PFSK-1 (cell line): ENCODE data around the gene TXLNB.

Source experiments
- POLR2AphosphoS5 ChIP-seq: IDR thresholded peaks from 2 replicates; pipeline ENCODE4 v1.6.1; 2012; ENCODE audit warnings: low read depth, mild to moderate bottlenecking, control low read depth, low read length, moderate library complexity
- TAF1 ChIP-seq: IDR thresholded peaks from 2 replicates; pipeline ENCODE4 v1.6.1; 2012; ENCODE audit warnings: low read length, control low read depth, borderline replicate concordance; ENCODE audit not compliant: insufficient read depth
- TF ChIP-seq, protein P1 (sequence below), 2 experiments: IDR thresholded peaks; 2 replicates each; pipeline versions ENCODE4 v1.6.1 to v1.8.0; 2011 to 2012; ENCODE audit warnings: low read depth in 2 of 2, low read length in 2 of 2, control low read depth in 1 of 2, inconsistent platforms in 1 of 2, mild to moderate bottlenecking in 1 of 2, moderate library complexity in 1 of 2; ENCODE audit not compliant: insufficient read depth in 1 of 2

DNA sequence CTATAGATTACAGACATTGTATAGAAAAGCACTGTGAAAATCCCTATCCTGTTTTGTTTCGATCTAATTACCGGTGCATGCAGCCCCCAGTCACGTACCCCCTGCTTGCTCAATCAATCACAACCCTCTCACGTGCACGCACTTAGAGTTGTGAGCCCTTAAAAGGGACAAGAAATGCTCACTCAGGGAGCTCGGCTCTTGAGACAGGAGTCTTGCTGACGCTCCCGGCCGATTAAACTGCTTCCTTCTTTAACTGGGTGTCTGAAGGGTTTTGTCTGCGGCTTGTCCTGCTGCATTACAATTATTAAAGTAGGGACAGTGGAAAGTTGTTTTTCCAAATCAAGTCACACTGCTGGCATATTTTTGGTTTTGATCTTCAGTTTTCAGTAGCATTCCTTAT, 2.6 kb downstream of the TXLNB start:
- no peak for TF ChIP-seq POLR2AphosphoS5
- TF ChIP-seq, protein P1, sequence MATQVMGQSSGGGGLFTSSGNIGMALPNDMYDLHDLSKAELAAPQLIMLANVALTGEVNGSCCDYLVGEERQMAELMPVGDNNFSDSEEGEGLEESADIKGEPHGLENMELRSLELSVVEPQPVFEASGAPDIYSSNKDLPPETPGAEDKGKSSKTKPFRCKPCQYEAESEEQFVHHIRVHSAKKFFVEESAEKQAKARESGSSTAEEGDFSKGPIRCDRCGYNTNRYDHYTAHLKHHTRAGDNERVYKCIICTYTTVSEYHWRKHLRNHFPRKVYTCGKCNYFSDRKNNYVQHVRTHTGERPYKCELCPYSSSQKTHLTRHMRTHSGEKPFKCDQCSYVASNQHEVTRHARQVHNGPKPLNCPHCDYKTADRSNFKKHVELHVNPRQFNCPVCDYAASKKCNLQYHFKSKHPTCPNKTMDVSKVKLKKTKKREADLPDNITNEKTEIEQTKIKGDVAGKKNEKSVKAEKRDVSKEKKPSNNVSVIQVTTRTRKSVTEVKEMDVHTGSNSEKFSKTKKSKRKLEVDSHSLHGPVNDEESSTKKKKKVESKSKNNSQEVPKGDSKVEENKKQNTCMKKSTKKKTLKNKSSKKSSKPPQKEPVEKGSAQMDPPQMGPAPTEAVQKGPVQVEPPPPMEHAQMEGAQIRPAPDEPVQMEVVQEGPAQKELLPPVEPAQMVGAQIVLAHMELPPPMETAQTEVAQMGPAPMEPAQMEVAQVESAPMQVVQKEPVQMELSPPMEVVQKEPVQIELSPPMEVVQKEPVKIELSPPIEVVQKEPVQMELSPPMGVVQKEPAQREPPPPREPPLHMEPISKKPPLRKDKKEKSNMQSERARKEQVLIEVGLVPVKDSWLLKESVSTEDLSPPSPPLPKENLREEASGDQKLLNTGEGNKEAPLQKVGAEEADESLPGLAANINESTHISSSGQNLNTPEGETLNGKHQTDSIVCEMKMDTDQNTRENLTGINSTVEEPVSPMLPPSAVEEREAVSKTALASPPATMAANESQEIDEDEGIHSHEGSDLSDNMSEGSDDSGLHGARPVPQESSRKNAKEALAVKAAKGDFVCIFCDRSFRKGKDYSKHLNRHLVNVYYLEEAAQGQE (IDR thresholded peaks at IDR 0.05; ENCODE audit: insufficient read depth in 1 of 2, low read depth in 2 of 2, low read length in 2 of 2), result no peak
- no peak for TF ChIP-seq TAF1
